NCI-H2107 (cell line): Measurements from ENCODE around the gene SERGEF.

Source experiments
- DNase-seq: peaks from one replicate; lab custom pipeline; 2025; lab: John Stamatoyannopoulos, UW

Gene SERGEF

DNA sequence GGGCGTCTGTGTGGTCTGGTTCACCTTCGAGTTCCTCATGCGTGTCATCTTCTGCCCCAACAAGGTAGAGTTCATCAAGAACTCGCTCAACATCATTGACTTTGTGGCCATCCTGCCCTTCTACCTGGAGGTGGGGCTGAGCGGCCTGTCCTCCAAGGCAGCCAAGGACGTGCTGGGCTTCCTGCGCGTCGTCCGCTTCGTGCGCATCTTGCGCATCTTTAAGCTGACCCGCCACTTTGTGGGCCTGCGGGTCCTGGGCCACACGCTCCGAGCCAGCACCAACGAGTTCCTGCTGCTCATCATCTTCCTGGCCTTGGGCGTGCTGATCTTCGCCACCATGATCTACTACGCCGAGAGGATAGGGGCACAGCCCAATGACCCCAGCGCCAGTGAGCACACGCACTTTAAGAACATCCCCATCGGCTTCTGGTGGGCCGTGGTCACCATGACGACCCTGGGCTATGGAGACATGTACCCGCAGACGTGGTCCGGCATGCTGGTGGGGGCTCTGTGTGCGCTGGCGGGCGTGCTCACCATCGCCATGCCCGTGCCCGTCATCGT lies 240.9 kb downstream of the SERGEF start:
- no peak for DNase-seq

DNA sequence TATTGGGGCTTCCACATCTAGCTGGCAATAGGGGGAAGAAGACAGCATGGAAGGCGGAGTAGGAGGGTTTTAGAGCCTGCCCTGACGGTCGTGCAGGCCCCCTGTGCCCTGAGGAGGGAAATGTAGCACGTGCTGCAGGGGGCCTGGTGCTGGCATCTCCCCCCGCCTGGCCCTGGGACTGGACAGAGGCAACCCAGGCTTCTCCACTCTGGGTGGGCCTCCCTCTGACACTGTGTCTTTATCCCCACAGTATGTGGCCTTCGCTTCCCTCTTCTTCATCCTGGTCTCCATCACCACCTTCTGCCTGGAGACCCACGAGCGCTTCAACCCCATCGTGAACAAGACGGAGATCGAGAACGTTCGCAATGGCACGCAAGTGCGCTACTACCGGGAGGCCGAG lies 241.4 kb downstream of the SERGEF start:
- no peak for DNase-seq

DNA sequence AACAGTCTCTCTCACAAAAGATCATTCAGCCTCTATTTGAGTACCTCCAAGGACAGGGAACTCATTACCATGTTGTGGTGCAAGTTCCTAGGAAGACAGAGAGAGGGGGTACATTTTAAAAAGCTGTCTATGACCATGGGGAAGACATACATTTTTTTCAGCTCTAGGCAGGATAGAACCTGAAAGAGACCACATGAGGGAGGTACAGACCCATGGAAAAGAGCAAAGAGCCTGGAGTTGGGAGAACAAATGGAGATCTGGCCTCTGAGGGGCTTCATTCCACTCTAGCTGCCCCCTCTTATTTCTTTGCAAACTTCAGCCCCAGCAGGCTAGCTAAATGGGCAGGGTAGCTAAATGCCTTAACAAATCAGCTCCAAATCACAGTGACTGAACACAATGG lies 241.9 kb downstream of the SERGEF start:
- DNase-seq, result no peak

DNA sequence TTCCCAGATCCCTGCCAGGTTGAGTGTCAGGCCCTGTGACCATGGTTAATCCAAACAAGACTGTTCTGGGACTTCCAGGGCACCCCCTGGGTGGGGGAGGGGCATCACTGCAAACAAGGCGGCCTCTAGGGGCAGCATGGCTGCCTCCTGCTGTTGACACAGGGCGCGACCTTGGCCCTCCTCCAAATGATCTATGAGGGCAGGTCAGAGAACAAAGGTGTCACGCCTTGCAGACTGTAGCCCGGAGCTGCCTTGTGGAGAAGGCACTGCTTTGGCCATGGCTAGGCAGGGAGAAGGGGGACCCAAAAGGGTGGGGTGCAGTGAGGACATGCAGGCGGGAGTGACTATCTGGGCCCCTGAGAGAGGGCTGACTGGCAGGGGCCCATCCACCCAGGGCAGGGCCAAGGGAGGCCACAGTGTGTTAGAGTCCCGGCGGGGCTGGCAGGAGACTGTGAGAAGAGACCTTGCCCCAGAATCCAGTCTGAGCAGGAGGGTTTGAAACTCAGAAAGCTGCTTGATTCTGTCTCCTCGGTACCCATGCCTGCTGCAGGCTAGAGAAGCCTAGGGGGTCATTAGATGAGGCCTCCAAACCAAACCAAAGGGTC lies 242.7 kb downstream of the SERGEF start:
- no peak for DNase-seq

DNA sequence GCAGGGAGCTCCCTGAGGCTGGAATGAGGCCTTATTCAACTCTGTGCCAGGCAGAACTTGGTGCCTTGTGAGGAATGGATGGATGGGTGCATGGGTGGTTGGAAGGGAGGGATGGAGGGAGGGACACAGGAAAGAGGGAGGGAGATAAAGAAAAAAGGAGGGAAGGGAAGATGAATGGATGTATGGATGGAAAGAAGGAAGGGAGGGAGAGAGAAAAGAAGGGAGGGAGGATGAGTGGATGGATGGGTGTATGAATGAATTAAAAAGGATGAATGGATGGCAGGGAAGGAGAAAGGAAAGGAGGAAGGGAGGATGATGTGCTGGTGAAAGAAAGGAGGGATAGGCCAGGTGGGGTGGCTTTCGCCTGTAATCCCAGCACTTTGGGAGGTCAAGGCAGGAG lies 243.6 kb downstream of the SERGEF start:
- DNase-seq, result no peak

DNA sequence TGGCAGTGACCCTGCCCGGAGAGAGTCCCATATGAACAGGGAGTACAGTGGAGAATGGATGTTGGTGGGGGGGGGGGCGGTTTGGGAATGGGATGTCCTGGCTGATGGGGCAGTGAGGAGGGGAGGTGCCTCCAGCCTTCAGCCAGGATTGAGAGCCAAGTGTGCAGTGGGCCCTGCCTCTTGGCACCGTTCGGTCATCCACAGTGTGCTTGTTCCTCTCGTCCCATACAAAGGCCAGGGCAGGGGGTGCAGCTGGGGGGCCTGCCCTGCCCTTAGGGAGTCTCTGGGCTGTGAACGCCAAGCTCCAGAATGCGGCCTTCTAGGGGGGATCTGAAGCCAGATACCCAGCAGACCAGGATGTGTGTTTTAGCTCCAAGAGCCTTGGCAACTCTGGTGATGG lies 244.3 kb downstream of the SERGEF start:
- no peak for DNase-seq

DNA sequence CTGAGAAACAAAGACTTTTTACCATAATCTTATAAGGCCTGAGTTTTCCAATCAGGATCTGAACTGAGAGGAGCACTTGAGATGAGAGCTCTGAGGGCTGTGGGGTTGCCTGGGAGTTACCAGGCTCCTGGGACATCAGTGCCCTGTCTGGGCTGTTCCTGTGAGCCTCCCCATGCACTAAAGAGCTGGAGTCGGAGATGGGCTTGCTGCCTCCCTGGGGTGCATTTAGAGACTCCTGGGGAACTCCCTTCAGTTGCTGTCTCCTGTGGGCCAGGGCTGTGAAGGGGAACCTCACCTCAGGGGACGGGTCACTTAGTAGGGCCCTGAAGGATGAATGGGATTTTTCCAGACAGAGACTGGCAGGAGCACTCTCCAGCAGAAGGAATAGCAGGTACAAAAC lies 244.9 kb downstream of the SERGEF start:
- no peak for DNase-seq

DNA sequence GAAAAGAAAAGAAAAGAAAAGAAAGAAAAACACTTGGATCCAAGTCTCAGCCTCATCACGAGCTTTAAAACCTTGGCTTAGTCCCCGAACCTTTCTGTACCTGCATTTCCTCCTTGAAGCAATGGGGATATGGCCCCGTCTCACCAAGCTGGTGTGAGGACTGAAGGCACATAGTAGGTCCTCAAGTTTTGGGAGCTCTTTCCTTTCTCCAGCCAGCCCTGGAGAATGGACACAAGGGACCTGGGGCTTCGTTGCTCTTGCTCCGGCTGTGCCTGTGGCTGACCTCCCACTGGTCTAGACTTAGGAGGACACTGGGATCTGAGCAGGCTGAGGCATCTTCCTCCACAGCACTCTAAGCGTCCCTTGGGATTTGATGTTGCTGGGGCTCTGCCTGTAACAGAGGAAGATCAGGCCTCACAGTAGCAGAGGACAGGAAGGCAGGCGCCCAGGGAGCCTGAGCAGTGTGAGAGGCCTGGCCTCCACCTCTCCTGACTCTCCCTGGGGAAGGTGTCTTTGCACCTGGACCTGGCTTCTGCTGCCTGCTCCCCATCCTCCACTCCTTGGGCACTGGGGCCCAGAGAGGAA lies 245.5 kb downstream of the SERGEF start:
- no peak for DNase-seq

DNA sequence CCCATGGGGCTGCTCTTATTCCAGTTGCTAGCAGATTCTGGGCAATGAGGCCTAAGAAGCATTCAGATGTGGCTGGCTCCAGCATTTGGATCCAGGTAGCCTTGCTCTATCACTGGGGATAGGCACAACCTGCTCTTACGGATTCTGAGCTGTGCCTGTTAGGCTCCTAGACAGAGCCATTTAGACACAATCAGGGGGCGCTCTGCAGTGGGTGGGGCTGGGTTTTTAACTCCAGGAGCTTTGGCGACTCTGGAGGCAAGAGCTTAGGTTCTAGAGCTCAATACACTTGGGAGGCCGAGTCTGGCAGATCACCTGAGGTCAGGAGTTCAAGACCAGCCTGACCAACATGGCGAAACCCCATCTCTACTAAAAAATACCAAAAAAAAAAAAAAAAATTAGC lies 246.3 kb downstream of the SERGEF start:
- DNase-seq, result no peak

DNA sequence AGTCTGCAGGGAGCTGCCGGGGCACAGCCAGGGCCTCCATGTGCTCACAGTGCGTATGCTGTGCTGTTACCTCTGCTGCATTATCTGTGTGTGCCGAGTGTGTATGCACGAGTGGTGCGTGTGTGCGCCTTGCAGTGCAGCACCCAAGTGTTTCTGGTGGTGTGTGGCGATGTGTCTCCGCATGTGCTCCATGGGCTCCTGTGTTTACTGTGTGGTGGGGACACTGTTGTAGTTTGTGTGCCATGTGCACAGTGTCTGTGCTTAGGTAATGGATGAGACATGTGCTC lies 246.8 kb downstream of the SERGEF start:
- DNase-seq, result no peak

DNA sequence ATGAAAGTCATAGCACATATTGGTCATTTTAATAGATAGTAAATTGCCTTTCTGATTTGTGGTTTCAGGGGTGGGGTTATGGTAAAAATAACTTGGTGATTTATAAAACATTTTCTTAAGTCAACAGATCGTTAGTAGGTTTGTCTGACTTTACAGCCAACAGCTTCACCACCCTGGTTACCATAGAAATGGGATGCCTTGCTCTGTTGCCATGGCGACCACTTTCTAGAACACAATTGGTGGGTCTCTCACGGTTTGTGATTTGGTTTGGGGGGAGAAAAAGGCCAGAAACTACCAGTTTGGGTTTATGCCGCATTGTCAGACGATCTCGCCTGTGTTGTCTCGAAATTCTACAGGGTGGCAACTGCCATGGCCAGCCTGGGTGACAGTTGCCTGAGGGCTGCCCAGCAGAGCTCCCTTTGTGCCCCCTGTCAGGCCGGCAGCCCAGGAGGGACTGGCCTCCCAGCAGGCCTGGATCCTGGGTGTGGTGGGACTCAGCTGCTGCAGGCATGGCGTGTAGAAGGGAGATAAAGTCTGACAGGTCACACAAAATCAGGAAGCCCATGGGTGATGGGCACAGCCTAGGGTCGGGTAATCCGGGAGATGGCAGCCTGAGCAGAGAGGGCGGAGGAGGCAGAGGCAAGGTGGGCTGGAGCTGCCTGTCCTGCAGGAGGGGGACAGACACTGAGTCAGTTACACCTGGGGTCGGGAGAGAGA lies 247.3 kb downstream of the SERGEF start:
- DNase-seq, result no peak

DNA sequence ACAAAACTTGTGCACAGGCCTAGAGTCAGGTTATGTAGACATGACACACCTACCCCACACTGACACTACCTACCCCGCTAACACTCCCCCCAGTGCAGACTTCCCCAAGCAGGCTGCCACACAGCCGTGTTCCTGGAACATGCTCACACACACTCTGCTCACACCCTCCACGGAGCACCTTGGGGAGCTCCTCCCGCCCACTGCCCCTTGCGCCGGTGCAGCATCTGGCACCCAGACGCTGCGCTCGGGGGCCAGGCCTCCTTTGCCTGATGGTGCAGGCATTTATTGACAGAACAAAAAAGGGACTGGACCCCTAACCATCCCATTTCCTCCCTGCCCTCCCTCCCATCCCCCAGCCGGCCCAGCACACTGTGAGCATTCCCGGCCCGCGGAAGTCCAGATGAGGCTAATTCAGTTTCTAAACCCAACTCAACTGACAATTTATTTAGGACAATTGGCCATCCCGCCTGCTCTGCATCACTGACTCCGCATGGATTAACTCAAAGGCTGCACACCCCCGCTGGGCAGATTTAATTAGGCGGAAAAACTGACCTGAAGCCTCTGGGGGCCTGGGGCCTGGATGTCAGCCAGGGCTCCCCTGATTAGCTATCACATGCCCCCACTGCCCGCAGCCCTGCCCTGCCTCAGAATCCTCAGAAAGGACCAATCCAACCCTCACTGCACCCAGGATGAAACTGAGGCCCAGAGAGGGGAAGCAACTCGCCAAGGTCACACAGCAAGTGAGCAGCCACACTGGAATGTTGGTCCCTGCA lies 248.2 kb downstream of the SERGEF start:
- no peak for DNase-seq

DNA sequence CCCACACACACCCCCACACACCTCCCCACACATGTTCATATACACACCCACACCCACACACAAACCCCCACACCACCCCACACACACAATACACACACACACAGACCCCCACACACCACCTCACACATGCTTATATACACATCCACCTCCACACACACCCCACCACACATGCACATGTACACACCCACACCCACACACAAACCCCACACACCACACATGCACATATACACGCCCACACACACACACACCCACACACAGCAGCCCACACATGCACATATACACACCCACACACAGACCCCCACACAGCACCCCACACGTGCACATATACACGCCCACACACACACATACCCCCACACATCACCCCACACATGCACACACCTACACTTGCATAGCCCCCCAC lies 249.1 kb downstream of the SERGEF start:
- no peak for DNase-seq

DNA sequence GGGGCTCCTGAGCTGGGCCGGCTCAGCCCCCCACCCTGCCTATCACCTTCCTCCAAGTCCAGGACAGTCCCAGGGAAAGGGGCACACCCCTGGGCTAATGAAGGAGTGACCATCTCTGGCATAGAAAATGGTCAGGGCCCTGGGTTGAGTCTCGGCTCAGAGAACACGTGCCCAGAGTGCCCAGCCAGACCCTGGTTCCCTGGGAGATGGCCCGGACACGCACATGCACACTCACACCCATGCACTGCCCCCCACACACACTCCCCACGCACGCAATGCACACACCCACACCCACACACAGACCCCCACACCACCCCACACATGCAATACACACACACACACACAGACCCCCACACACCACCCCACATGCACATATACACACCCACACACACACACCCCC lies 249.6 kb downstream of the SERGEF start:
- DNase-seq, result no peak

DNA sequence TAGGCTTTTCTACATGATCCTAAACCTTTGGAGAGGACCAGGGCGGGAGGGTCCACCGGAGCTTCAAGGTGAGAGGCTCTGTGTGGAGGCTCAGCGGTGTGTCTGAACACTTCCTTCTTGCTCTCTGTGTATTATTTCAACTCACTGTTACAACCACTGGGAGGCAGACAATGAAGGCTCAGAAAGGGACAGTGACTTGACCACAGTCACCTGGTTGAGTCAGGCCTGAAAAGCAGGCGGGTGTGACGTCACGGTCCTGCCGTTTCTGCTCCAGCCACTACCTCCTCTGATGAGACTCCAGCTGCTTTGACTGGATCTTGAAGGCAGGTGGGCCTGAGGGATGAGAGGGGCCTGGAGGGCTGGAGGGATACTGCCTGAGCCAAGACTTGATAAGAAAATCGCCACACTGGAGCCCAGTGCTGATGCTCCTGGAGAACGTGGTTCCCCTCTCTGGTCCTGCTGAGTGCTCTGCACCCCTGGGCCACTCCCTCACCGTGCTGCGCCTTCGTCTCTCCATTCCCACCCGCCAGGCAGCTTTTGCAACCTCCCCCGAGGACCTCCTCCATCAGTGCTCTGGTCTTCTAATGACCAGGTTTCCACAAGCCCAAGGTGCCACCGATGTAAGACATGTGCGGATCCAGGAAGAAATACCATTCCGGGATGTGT lies 250.4 kb downstream of the SERGEF start:
- no peak for DNase-seq

DNA sequence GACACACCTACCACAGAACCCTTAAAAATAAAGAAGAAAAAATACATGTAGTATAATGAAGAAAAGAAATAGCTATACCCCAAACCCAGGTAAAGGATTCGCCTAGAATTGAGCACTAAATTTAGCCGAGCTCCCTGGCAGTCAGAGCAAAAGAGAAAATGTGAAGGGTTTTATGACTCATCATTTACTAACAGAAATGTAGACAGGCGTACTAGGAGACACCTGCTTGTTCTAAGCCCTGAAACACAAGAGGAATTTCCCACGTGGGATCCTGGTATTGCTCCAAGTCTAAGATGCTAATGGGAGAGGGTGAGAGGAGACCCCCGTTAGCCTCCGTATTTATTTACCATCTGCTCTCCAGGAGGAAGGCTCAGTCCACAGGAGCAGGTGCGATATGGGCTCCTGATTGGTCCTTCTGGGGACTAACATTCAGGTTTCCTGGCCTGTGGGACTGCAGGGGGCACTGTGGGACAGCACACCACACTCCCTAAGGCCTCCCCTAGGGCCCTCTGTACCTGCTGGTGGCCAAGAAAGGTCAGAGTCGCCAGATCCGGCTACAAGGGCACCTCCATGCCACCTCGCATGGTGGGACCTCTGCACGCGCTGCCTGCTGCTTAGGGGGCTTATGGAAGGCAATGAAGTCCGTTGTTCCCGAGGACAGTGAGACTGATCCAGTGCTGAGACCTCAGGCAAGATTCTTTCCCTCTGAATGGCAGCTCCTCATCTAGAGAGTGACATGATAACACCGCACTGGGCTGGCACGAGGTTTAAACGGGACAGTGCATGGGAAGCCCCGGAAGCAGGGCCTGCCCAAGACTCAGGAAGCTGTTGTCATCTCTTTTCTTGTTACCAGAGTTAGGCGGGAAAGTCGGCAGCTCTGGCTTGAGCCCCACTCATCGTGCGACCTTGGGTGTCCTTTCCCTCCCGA lies 252.5 kb downstream of the SERGEF start:
- DNase-seq, result no peak

DNA sequence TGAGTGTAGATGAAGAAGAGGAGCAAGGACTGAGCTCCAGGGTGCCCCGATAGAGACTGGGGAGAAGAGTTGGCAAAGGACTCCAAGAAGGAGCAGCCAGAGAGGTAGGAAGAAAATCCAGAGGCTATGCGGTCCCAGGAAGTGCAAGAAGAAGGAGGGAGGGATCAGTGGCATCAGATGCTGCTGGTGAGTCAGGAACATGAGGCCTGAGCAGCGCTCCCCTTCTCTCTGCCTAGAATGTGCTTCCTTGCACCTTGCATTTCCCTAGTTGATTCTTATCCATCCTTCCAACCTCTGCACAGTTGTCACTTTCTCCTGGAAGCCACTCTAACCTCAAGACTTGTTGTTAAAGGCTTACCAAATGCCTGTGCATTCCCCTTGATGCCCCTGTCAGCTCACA lies 257.0 kb downstream of the SERGEF start:
- DNase-seq, result no peak

DNA sequence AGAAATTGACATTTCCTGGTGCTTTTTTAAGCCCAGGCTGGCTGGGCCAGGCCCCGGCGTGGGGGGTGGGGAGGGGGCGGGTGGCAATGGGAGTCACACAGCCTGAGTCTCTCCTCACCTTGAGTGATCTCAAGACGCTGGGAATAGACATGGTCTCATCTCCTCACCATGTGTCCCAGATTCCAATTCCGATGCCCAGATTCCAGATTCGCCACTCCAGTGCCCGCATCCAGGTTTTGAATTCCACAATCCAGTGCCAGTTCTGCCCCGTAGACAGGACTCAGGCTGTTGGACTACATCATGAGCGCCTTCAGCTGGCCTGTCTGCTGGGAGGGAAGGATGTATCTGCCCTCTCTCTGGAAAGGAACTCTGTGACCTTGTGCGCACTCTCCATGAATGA lies 259.2 kb downstream of the SERGEF start:
- DNase-seq, result no peak

DNA sequence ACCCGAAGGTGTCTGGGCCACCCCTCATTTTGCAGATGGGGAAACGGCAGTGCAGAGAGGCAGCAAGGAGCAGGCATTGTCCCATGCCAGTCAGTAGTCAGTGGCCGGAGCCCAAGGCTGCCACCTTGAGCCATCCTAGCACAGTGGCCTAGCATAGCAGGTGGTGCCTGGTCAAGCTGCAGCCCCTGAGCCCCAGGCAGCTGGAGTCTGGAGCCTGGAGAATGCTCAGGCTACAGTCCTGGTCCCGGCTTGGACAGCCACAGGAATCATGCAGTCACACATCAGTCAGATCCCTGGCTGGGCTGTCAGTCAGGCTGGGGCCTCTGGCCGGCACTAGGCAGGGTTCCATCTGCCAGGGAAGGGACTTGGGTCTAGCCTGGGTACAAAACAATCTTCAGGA lies 259.7 kb downstream of the SERGEF start:
- DNase-seq, result no peak

DNA sequence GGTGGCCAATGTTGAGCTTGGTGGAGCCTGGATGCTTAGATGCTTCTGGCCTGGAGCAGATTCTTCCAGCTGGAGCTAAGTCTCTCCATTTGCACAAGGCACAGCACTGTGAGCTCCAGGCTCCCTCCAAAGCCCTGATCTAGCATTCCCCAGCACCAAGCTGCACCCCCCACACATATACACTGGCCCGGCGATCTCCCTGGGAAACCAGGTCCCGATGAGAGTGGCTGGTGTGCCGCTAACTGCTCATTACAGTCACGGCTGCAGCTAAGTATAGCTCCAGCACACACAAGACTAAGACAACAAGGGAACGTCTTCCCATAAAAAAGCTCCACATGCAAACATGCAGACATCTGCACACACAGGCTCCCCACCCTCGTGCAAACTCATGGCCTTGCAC lies 260.7 kb downstream of the SERGEF start:
- DNase-seq, result no peak

DNA sequence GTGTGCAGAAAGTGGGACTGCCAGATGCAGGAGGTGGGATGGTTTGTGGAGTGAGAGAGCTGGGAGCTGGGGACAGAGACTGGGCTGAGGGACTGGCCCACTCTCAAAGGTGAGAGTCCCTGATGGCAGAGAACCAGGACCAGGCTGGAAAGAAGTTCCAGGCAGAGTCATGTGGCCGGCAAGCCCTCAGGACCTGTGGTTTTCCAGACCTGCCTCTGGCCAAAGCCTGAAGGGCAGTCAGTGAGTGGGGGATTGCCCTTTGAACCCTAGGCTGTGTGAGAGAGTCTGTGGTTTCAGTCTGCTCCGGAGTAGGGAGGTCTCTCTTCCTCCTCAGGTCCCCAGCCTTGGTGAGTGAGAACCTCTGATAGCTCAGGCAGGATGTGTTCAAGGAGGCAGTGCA lies 261.3 kb downstream of the SERGEF start:
- no peak for DNase-seq
